Stomach (tissue), 4 donors: Measurements from ENCODE around the gene GUK1.

Experiments
- EP300 ChIP-seq: sonication (generic); formaldehyde crosslinking; IDR thresholded peaks from one replicate; pipeline ENCODE4 v1.6.1; 2017; ENCODE audit warnings: antibody characterized with exemption
- POLR2A ChIP-seq, 4 donors: fragments of 450-650 bp; IDR thresholded peaks; one replicate each; pipeline ENCODE4 v1.6.1; 2016; ENCODE audit warnings: antibody characterized with exemption in 4 of 4, control low read depth in 2 of 4, mild to moderate bottlenecking in 1 of 4, moderate library complexity in 1 of 4
- POLR2AphosphoS5 ChIP-seq, 3 donors: sonication (generic); formaldehyde crosslinking; IDR thresholded peaks; one replicate each; pipeline ENCODE4 v1.6.1; 2016; ENCODE audit warnings: antibody characterized with exemption in 3 of 3
- TF ChIP-seq, protein P1 (sequence below), 7 experiments: fragments of 450-650 bp in 4 of 7; fragments of 200-600 bp in 3 of 7; sonication (generic) in 3 of 7; IDR thresholded peaks; one replicate each; pipeline ENCODE4 v1.5.1; 2016 to 2019; ENCODE audit warnings: antibody characterized with exemption in 7 of 7, control low read depth in 2 of 7, mild to moderate bottlenecking in 1 of 7

GRCh38 chr1:228148935-228149405 is 8.9 kb downstream of the GUK1 start:
- TF ChIP-seq, protein P1, sequence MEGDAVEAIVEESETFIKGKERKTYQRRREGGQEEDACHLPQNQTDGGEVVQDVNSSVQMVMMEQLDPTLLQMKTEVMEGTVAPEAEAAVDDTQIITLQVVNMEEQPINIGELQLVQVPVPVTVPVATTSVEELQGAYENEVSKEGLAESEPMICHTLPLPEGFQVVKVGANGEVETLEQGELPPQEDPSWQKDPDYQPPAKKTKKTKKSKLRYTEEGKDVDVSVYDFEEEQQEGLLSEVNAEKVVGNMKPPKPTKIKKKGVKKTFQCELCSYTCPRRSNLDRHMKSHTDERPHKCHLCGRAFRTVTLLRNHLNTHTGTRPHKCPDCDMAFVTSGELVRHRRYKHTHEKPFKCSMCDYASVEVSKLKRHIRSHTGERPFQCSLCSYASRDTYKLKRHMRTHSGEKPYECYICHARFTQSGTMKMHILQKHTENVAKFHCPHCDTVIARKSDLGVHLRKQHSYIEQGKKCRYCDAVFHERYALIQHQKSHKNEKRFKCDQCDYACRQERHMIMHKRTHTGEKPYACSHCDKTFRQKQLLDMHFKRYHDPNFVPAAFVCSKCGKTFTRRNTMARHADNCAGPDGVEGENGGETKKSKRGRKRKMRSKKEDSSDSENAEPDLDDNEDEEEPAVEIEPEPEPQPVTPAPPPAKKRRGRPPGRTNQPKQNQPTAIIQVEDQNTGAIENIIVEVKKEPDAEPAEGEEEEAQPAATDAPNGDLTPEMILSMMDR (IDR thresholded peaks at IDR 0.05), result no peak
- TF ChIP-seq POLR2A (IDR thresholded peaks at IDR 0.05) (no peak), EP300 (no peak), POLR2AphosphoS5 (IDR thresholded peaks at IDR 0.05) (no peak)
